WTC11 (cell line): ENCODE measurements around the gene PRC1. TPM values are rescaled to one million over a fixed set of nuclear protein-coding genes. Genes with fewer than 3 reads are reported as not detected.

Source experiments
- ATAC-seq: fragments of 200-7000 bp; cut with Tn5 transposase; 2 replicates; pipeline ENCODE4 v1.10.0; 2021; ENCODE audit warnings: mild to moderate bottlenecking, moderate library complexity
- CTCF ChIA-PET: fragments of 300-600 bp; sonication (Branson Sonifier 250); formaldehyde crosslinking; loops from one replicate; lab custom pipeline; 2021; ENCODE audit warnings: antibody characterized with exemption; lab: Charles Lee
- POLR2A ChIA-PET: fragments of 350-600 bp; sonication (Branson Sonifier 250); formaldehyde crosslinking; loops from one replicate; lab custom pipeline; 2021; ENCODE audit warnings: antibody characterized with exemption; lab: Charles Lee
- DNase-seq: peaks from one replicate; pipeline ENCODE4 v3.0.0; 2021; ENCODE audit warnings: low spot score
- H3K27ac Mint-ChIP-seq: 2 replicates; pipeline ENCODE4 v1.8.0; 2021; ENCODE audit warnings: mixed read lengths
- H3K27me3 Mint-ChIP-seq: 2 replicates; pipeline ENCODE4 v1.8.0; 2021; ENCODE audit warnings: low read depth, mild to moderate bottlenecking, moderate library complexity, mixed read lengths
- H3K36me3 Mint-ChIP-seq: 2 replicates; pipeline ENCODE4 v1.8.0; 2021; ENCODE audit warnings: mixed read lengths
- H3K4me1 Mint-ChIP-seq: 2 replicates; pipeline ENCODE4 v1.8.0; 2022; ENCODE audit warnings: mixed read lengths
- H3K4me3 Mint-ChIP-seq: 2 replicates; pipeline ENCODE4 v1.8.0; 2021; ENCODE audit warnings: mild to moderate bottlenecking, moderate library complexity, mixed read lengths
- H3K9me3 Mint-ChIP-seq: 2 replicates; pipeline ENCODE4 v1.8.0; 2021; ENCODE audit warnings: mixed read lengths
- AR ChIP-seq: fragments of 250-450 bp; sonication (Bioruptor Pico); IDR thresholded peaks from 2 replicates; pipeline ENCODE4 v1.9.0; 2021; ENCODE audit warnings: mild to moderate bottlenecking
- ARID4B ChIP-seq: sonication (generic); formaldehyde crosslinking; IDR thresholded peaks from 2 replicates; pipeline ENCODE4 v1.8.0; 2023; ENCODE audit warnings: missing genetic modification reagents, mild to moderate bottlenecking, borderline replicate concordance
- CREB1 ChIP-seq: sonication (generic); formaldehyde crosslinking; IDR thresholded peaks from 2 replicates; pipeline ENCODE4 v1.8.0; 2023; ENCODE audit warnings: mild to moderate bottlenecking, missing genetic modification reagents
- ESRRA ChIP-seq: sonication (generic); formaldehyde crosslinking; IDR thresholded peaks from 2 replicates; pipeline ENCODE4 v1.8.1; 2022; ENCODE audit warnings: mild to moderate bottlenecking, missing genetic modification reagents, borderline replicate concordance
- FOXK1 ChIP-seq: sonication (generic); formaldehyde crosslinking; IDR thresholded peaks from 2 replicates; pipeline ENCODE4 v1.8.0; 2022; ENCODE audit warnings: mild to moderate bottlenecking, moderate library complexity, missing genetic modification reagents
- GABPB1 ChIP-seq: sonication (generic); formaldehyde crosslinking; IDR thresholded peaks from 2 replicates; pipeline ENCODE4 v1.8.1; 2023; ENCODE audit warnings: mild to moderate bottlenecking, missing genetic modification reagents
- IRF2 ChIP-seq: sonication (generic); formaldehyde crosslinking; IDR thresholded peaks from 2 replicates; pipeline ENCODE4 v1.8.0; 2022; ENCODE audit warnings: low read depth, missing genetic modification reagents, borderline replicate concordance
- KAT7 ChIP-seq: sonication (generic); formaldehyde crosslinking; IDR thresholded peaks from 2 replicates; pipeline ENCODE4 v1.8.1; 2023; ENCODE audit warnings: missing genetic modification reagents, mild to moderate bottlenecking, borderline replicate concordance
- MXD4 ChIP-seq: fragments of 250-450 bp; sonication (Bioruptor Pico); IDR thresholded peaks from 2 replicates; pipeline ENCODE4 v1.8.0; 2021; ENCODE audit warnings: mild to moderate bottlenecking, moderate library complexity, borderline replicate concordance
- NFE2L1 ChIP-seq: sonication (generic); formaldehyde crosslinking; IDR thresholded peaks from 2 replicates; pipeline ENCODE4 v1.8.1; 2023; ENCODE audit warnings: missing genetic modification reagents
- SMAD4 ChIP-seq: sonication (generic); formaldehyde crosslinking; IDR thresholded peaks from 2 replicates; pipeline ENCODE4 v1.8.0; 2022; ENCODE audit warnings: mild to moderate bottlenecking, missing genetic modification reagents
- SOX15 ChIP-seq: fragments of 250-450 bp; sonication (Bioruptor Pico); IDR thresholded peaks from 2 replicates; pipeline ENCODE4 v1.9.0; 2021; ENCODE audit warnings: mild to moderate bottlenecking
- SP1 ChIP-seq: sonication (generic); formaldehyde crosslinking; conservative IDR thresholded peaks from 2 replicates; pipeline ENCODE4 v1.8.1; 2022; ENCODE audit warnings: missing genetic modification reagents
- TEAD1 ChIP-seq: sonication (generic); formaldehyde crosslinking; IDR thresholded peaks from 2 replicates; pipeline ENCODE4 v1.8.0; 2022; ENCODE audit warnings: mild to moderate bottlenecking, missing genetic modification reagents
- ZBTB43 ChIP-seq: sonication (generic); formaldehyde crosslinking; IDR thresholded peaks from 2 replicates; pipeline ENCODE4 v1.8.1; 2023; ENCODE audit warnings: mild to moderate bottlenecking, missing genetic modification reagents
- ZNF138 ChIP-seq: sonication (generic); formaldehyde crosslinking; conservative IDR thresholded peaks from 2 replicates; pipeline ENCODE4 v1.8.1; 2022; ENCODE audit warnings: mild to moderate bottlenecking, moderate library complexity, missing genetic modification reagents
- ZNF219 ChIP-seq: sonication (generic); formaldehyde crosslinking; IDR thresholded peaks from 2 replicates; pipeline ENCODE4 v1.8.0; 2023; ENCODE audit warnings: missing genetic modification reagents, mild to moderate bottlenecking, borderline replicate concordance
- ZNF232 ChIP-seq: sonication (generic); formaldehyde crosslinking; IDR thresholded peaks from 2 replicates; pipeline ENCODE4 v1.8.0; 2022; ENCODE audit warnings: mild to moderate bottlenecking, missing genetic modification reagents
- ZNF416 ChIP-seq: fragments of 250-450 bp; sonication (Bioruptor Pico); IDR thresholded peaks from 2 replicates; pipeline ENCODE4 v1.9.0; 2021; ENCODE audit warnings: mild to moderate bottlenecking, inconsistent platforms
- ZNF423 ChIP-seq: fragments of 250-450 bp; sonication (Bioruptor Pico); IDR thresholded peaks from 2 replicates; pipeline ENCODE4 v2.1.2; 2022; ENCODE audit warnings: mild to moderate bottlenecking, moderate library complexity
- ZNF425 ChIP-seq: fragments of 250-450 bp; sonication (Bioruptor Pico); conservative IDR thresholded peaks from 2 replicates; pipeline ENCODE4 v1.9.0; 2021; ENCODE audit warnings: mild to moderate bottlenecking
- ZNF671 ChIP-seq: fragments of 250-450 bp; sonication (Bioruptor Pico); IDR thresholded peaks from 2 replicates; pipeline ENCODE4 v1.8.0; 2021; ENCODE audit warnings: mild to moderate bottlenecking
- total RNA-seq: library from RNA; stranded (reverse); gene quantifications from 3 replicates; pipeline ENCODE4 v1.2.3, GENCODE V29; 2021

Gene PRC1
- total RNA-seq, 1 experiment from 2014 or later = 130 TPM

GRCh38 chr15:90950676-90951075 is 43.7 kb downstream of the PRC1 start (continued):
- TF ChIP-seq ZBTB43 = no peak
- no peak for TF ChIP-seq KAT7 (CRISPR knock-in tag)
- no peak for TF ChIP-seq CREB1 (CRISPR knock-in tag)
- TF ChIP-seq FOXK1 (CRISPR knock-in tag) = no peak
- no peak for TF ChIP-seq ZNF425
- no peak for TF ChIP-seq ZNF423 (CRISPR knock-in tag)
- no peak for TF ChIP-seq ZNF232 (CRISPR knock-in tag)
- no peak for TF ChIP-seq NFE2L1 (CRISPR knock-in tag)

- Mint-ChIP-seq H3K36me3 (peaks cover 59% of the 10 kb centered on the region), H3K27ac (no peak overlapping the region), H3K4me3 (no peak overlapping the region), H3K9me3 (no peaks in the 10 kb centered on the region), H3K4me1 (no peaks in the 10 kb centered on the region), H3K27me3 (no peaks in the 10 kb centered on the region)
- DNase-seq = no peak
- CTCF ChIA-PET = interaction anchor here (2.0 to 2.2 kb wide), 2 partner anchors 15 to 83 kb away, joined by 6 to 10 read pairs; partner anchors contain the start of gene UNC45A
- ATAC-seq = no peak
- POLR2A ChIA-PET = no interaction called here
- TF ChIP-seq SOX15 (CRISPR knock-in tag) (no peak), AR (CRISPR knock-in tag) (no peak), SP1 (no peak)
Observed at GRCh38 chr15:90949979-90950675, 44.2 kb downstream of the PRC1 start.

GRCh38 chr15:90948506-90948905 is 45.8 kb downstream of the PRC1 start:
- Mint-ChIP-seq H3K4me1 (no peaks in the 10 kb centered on the region), H3K27me3 (no peaks in the 10 kb centered on the region), H3K36me3 (peaks cover 72% of the 10 kb centered on the region), H3K4me3 (no peak overlapping the region), H3K27ac (no peak overlapping the region), H3K9me3 (no peaks in the 10 kb centered on the region)
- DNase-seq (no peak), ATAC-seq (no peak)
- POLR2A ChIA-PET = no interaction called here
- CTCF ChIA-PET = interaction anchor here (0.7 to 3.6 kb wide), 5 partner anchors 8 to 85 kb away, joined by 4 to 23 read pairs (median 6); partner anchors contain the start of gene UNC45A
- TF ChIP-seq IRF2 (CRISPR knock-in tag) (no peak), MXD4 (CRISPR knock-in tag) (no peak), ZNF219 (CRISPR knock-in tag) (no peak), ESRRA (CRISPR knock-in tag) (no peak), SMAD4 (CRISPR knock-in tag) (no peak), ZNF671 (CRISPR knock-in tag) (no peak), GABPB1 (no peak), ZNF232 (CRISPR knock-in tag) (no peak), ARID4B (no peak), ZNF138 (CRISPR knock-in tag) (no peak), NFE2L1 (CRISPR knock-in tag) (no peak), ZNF416 (no peak), TEAD1 (CRISPR knock-in tag) (no peak)
